Fibroblast of lung (primary cell): ENCODE results near the gene SMC6.

Source experiments
- CTCF ChIP-seq, 2 donors: IDR thresholded peaks in 1 of 2; conservative IDR thresholded peaks in 1 of 2; 1 replicate in 1 of 2; 2 replicates in 1 of 2; pipeline ENCODE4 v1.5.1; 2011 to 2012; ENCODE audit warnings: low read length in 2 of 2, control low read depth in 1 of 2, inconsistent platforms in 1 of 2, low read depth in 1 of 2, mild to moderate bottlenecking in 1 of 2
- EZH2 ChIP-seq: IDR thresholded peaks from 2 replicates; pipeline ENCODE4 v1.5.1; 2012; ENCODE audit warnings: low read length, control low read depth, mild to moderate bottlenecking; ENCODE audit errors: missing control alignments

- TF ChIP-seq CTCF (conservative IDR thresholded peaks at IDR 0.05 in 1 of 2, IDR thresholded peaks at IDR 0.05 in 1 of 2; ENCODE audit: low read depth in 1 of 2, low read length in 2 of 2) = no peak
- TF ChIP-seq EZH2 = no peak
Observed at GRCh38 chr2:17735864-17736263, 17.7 kb downstream of the SMC6 start.
